Measurements from ENCODE around the gene NRL.

Gene NRL

GRCh38 chr14:24136684-24137528 is 22.2 kb upstream of the NRL start:
- Histone ChIP-seq H3K36me3 (ENCODE audit: control insufficient read depth in 5 of 5, insufficient read depth in 5 of 5, low read length in 5 of 5) (peaks cover 0 to 24% (median 20%) of the 10 kb centered on the region in 5 donors), H3K27me3 (ENCODE audit: control insufficient read depth in 5 of 5, insufficient read depth in 4 of 5, low read length in 5 of 5) (no peaks in the 10 kb centered on the region), H3K9me3 (ENCODE audit: control insufficient read depth in 5 of 5, low read length in 5 of 5) (no peaks in the 10 kb centered on the region), H3K27ac (ENCODE audit: low read depth, low read length) (peak overlapping the region; percentile 62), H3K9ac (ENCODE audit: low read length in 5 of 5) (peak overlapping the region in 4 of 5 donors; percentile 78 to 92 (median 86)), H3K4me3 (ENCODE audit: low read depth in 1 of 5, low read length in 5 of 5) (peak overlapping the region; percentile 73 to 91 (median 83)), H3K4me1 (ENCODE audit: control insufficient read depth in 5 of 5, insufficient read depth in 5 of 5, low read length in 5 of 5) (peaks cover 2 to 56% (median 33%) of the 10 kb centered on the region in 5 donors)

GRCh38 chr14:24135834-24136683 is 21.3 kb upstream of the NRL start, which contains the start of gene PSME1:
Gene PSME1, plus strand, starts transcription at chr14:24136194. Its CDS starts 69 bp downstream, at chr14:24136263.
- H3K27me3 ChIP-seq (ENCODE audit: control insufficient read depth in 5 of 5, insufficient read depth in 4 of 5, low read length in 5 of 5): no peaks in the 10 kb centered on the region
- H3K4me3 ChIP-seq (ENCODE audit: low read depth in 1 of 5, low read length in 5 of 5): peak within 1 kb of the TSS; percentile 73 to 91 (median 83)
- H3K9me3 ChIP-seq (ENCODE audit: control insufficient read depth in 5 of 5, low read length in 5 of 5): no peaks in the 10 kb centered on the region
- peaks cover 1 to 57% (median 30%) of the 10 kb centered on the region in 5 donors for H3K4me1 ChIP-seq (ENCODE audit: control insufficient read depth in 5 of 5, insufficient read depth in 5 of 5, low read length in 5 of 5)
- peaks cover 0 to 24% (median 20%) of the 10 kb centered on the region in 5 donors for H3K36me3 ChIP-seq (ENCODE audit: control insufficient read depth in 5 of 5, insufficient read depth in 5 of 5, low read length in 5 of 5)
- H3K27ac ChIP-seq (ENCODE audit: low read depth, low read length): peak within 1 kb of the TSS; percentile 62
- peak within 1 kb of the TSS in 4 of 5 donors; percentile 78 to 92 (median 86) for H3K9ac ChIP-seq (ENCODE audit: low read length in 5 of 5)

GRCh38 chr14:24135584-24135833 is 20.8 kb upstream of the NRL start:
- Histone ChIP-seq H3K27ac (ENCODE audit: low read depth, low read length) (peak overlapping the region; percentile 62), H3K36me3 (ENCODE audit: control insufficient read depth in 5 of 5, insufficient read depth in 5 of 5, low read length in 5 of 5) (peaks cover 0 to 24% (median 20%) of the 10 kb centered on the region in 5 donors), H3K4me3 (ENCODE audit: low read depth in 1 of 5, low read length in 5 of 5) (peak overlapping the region; percentile 51 to 91 (median 83)), H3K27me3 (ENCODE audit: control insufficient read depth in 5 of 5, insufficient read depth in 4 of 5, low read length in 5 of 5) (no peaks in the 10 kb centered on the region), H3K4me1 (ENCODE audit: control insufficient read depth in 5 of 5, insufficient read depth in 5 of 5, low read length in 5 of 5) (peaks cover 1 to 57% (median 29%) of the 10 kb centered on the region in 5 donors), H3K9me3 (ENCODE audit: control insufficient read depth in 5 of 5, low read length in 5 of 5) (no peaks in the 10 kb centered on the region), H3K9ac (ENCODE audit: low read length in 5 of 5) (peak overlapping the region in 3 of 5 donors; percentile 43 to 86 (median 73))

- H3K9me3 ChIP-seq (ENCODE audit: control insufficient read depth in 5 of 5, low read length in 5 of 5): no peaks in the 10 kb centered on the region
Observed at GRCh38 chr14:24133735-24134134, 19.0 kb upstream of the NRL start.

GRCh38 chr14:24132976-24133375 is 18.2 kb upstream of the NRL start:
- no peak overlapping the region for H3K27ac ChIP-seq (ENCODE audit: low read depth, low read length)
- H3K36me3 ChIP-seq (ENCODE audit: control insufficient read depth in 5 of 5, insufficient read depth in 5 of 5, low read length in 5 of 5): peaks cover 0 to 8% (median 6%) of the 10 kb centered on the region in 5 donors
- no peak overlapping the region for H3K9ac ChIP-seq (ENCODE audit: low read length in 5 of 5)
- no peaks in the 10 kb centered on the region for H3K9me3 ChIP-seq (ENCODE audit: control insufficient read depth in 5 of 5, low read length in 5 of 5)
- no peaks in the 10 kb centered on the region for H3K27me3 ChIP-seq (ENCODE audit: control insufficient read depth in 5 of 5, insufficient read depth in 4 of 5, low read length in 5 of 5)
- no peak overlapping the region for H3K4me3 ChIP-seq (ENCODE audit: low read depth in 1 of 5, low read length in 5 of 5)
- peaks cover 1 to 44% (median 24%) of the 10 kb centered on the region in 5 donors for H3K4me1 ChIP-seq (ENCODE audit: control insufficient read depth in 5 of 5, insufficient read depth in 5 of 5, low read length in 5 of 5)

More at GRCh38 chr14:24133735-24134134, 19.0 kb upstream of the NRL start:
- H3K36me3 ChIP-seq (ENCODE audit: control insufficient read depth in 5 of 5, insufficient read depth in 5 of 5, low read length in 5 of 5): peaks cover 0 to 16% (median 13%) of the 10 kb centered on the region in 5 donors
- peaks cover 1 to 46% (median 24%) of the 10 kb centered on the region in 5 donors for H3K4me1 ChIP-seq (ENCODE audit: control insufficient read depth in 5 of 5, insufficient read depth in 5 of 5, low read length in 5 of 5)
- no peaks in the 10 kb centered on the region for H3K27me3 ChIP-seq (ENCODE audit: control insufficient read depth in 5 of 5, insufficient read depth in 4 of 5, low read length in 5 of 5)
- no peak overlapping the region for H3K9ac ChIP-seq (ENCODE audit: low read length in 5 of 5)
- no peak overlapping the region for H3K27ac ChIP-seq (ENCODE audit: low read depth, low read length)
- no peak overlapping the region for H3K4me3 ChIP-seq (ENCODE audit: low read depth in 1 of 5, low read length in 5 of 5)

GRCh38 chr14:24132061-24132685 is 17.4 kb upstream of the NRL start:
- Histone ChIP-seq H3K4me1 (ENCODE audit: control insufficient read depth in 5 of 5, insufficient read depth in 5 of 5, low read length in 5 of 5) (peaks cover 1 to 38% (median 23%) of the 10 kb centered on the region in 5 donors), H3K27me3 (ENCODE audit: control insufficient read depth in 5 of 5, insufficient read depth in 4 of 5, low read length in 5 of 5) (no peaks in the 10 kb centered on the region), H3K27ac (ENCODE audit: low read depth, low read length) (no peak overlapping the region), H3K4me3 (ENCODE audit: low read depth in 1 of 5, low read length in 5 of 5) (no peak overlapping the region), H3K36me3 (ENCODE audit: control insufficient read depth in 5 of 5, insufficient read depth in 5 of 5, low read length in 5 of 5) (peaks cover 0 to under 1% (median 0%) of the 10 kb centered on the region in 5 donors), H3K9me3 (ENCODE audit: control insufficient read depth in 5 of 5, low read length in 5 of 5) (no peaks in the 10 kb centered on the region), H3K9ac (ENCODE audit: low read length in 5 of 5) (peak overlapping the region in 1 of 5 donors; percentile 28)

- Histone ChIP-seq H3K4me1 (ENCODE audit: control insufficient read depth in 5 of 5, insufficient read depth in 5 of 5, low read length in 5 of 5) (peaks cover 1 to 31% (median 17%) of the 10 kb centered on the region in 5 donors), H3K27ac (ENCODE audit: low read depth, low read length) (no peak overlapping the region), H3K4me3 (ENCODE audit: low read depth in 1 of 5, low read length in 5 of 5) (no peak overlapping the region), H3K27me3 (ENCODE audit: control insufficient read depth in 5 of 5, insufficient read depth in 4 of 5, low read length in 5 of 5) (no peaks in the 10 kb centered on the region), H3K9me3 (ENCODE audit: control insufficient read depth in 5 of 5, low read length in 5 of 5) (no peaks in the 10 kb centered on the region), H3K36me3 (ENCODE audit: control insufficient read depth in 5 of 5, insufficient read depth in 5 of 5, low read length in 5 of 5) (no peaks in the 10 kb centered on the region), H3K9ac (ENCODE audit: low read length in 5 of 5) (no peak overlapping the region)
Observed at GRCh38 chr14:24131549-24131966, 16.8 kb upstream of the NRL start.

GRCh38 chr14:24130717-24131548 is 16.2 kb upstream of the NRL start:
- Histone ChIP-seq H3K27me3 (ENCODE audit: control insufficient read depth in 5 of 5, insufficient read depth in 4 of 5, low read length in 5 of 5) (no peaks in the 10 kb centered on the region), H3K4me3 (ENCODE audit: low read depth in 1 of 5, low read length in 5 of 5) (no peak overlapping the region), H3K4me1 (ENCODE audit: control insufficient read depth in 5 of 5, insufficient read depth in 5 of 5, low read length in 5 of 5) (peaks cover 1 to 28% (median 14%) of the 10 kb centered on the region in 5 donors), H3K9me3 (ENCODE audit: control insufficient read depth in 5 of 5, low read length in 5 of 5) (no peaks in the 10 kb centered on the region), H3K36me3 (ENCODE audit: control insufficient read depth in 5 of 5, insufficient read depth in 5 of 5, low read length in 5 of 5) (no peaks in the 10 kb centered on the region), H3K27ac (ENCODE audit: low read depth, low read length) (peak overlapping the region; percentile 46), H3K9ac (ENCODE audit: low read length in 5 of 5) (peak overlapping the region in 2 of 5 donors; percentile 1 to 41)

GRCh38 chr14:24130380-24130716 is 15.6 kb upstream of the NRL start, which contains the start of gene FITM1:
Gene FITM1, plus strand, starts transcription at chr14:24130659. Its CDS starts 905 bp downstream, at chr14:24131564.
- H3K9me3 ChIP-seq (ENCODE audit: control insufficient read depth in 5 of 5, low read length in 5 of 5): no peaks in the 10 kb centered on the region
- peak within 1 kb of the TSS; percentile 46 for H3K27ac ChIP-seq (ENCODE audit: low read depth, low read length)
- no peaks in the 10 kb centered on the region for H3K36me3 ChIP-seq (ENCODE audit: control insufficient read depth in 5 of 5, insufficient read depth in 5 of 5, low read length in 5 of 5)
- H3K4me1 ChIP-seq (ENCODE audit: control insufficient read depth in 5 of 5, insufficient read depth in 5 of 5, low read length in 5 of 5): peaks cover 1 to 24% (median 11%) of the 10 kb centered on the region in 5 donors
- no peaks in the 10 kb centered on the region for H3K27me3 ChIP-seq (ENCODE audit: control insufficient read depth in 5 of 5, insufficient read depth in 4 of 5, low read length in 5 of 5)
- no peak within 1 kb of the TSS for H3K4me3 ChIP-seq (ENCODE audit: low read depth in 1 of 5, low read length in 5 of 5)
- H3K9ac ChIP-seq (ENCODE audit: low read length in 5 of 5): peak within 1 kb of the TSS in 2 of 5 donors; percentile 1 to 41
